Endothelial cell (in vitro differentiated cells): ENCODE data around the gene SNX25. TPM values are rescaled to one million over a fixed set of nuclear protein-coding genes. Genes with fewer than 3 reads are reported as not detected.
"Not testable (repeated sequence)": the region's sequence is repeated elsewhere in the genome, so short reads cannot be mapped to it uniquely, and the experiment has no call there.

Experiments
- DNase-seq: peaks from one replicate; pipeline ENCODE4 v3.0.0; 2021; ENCODE audit warnings: low spot score
- H3K27ac Mint-ChIP-seq: one replicate; pipeline ENCODE4 v1.8.0; 2021; ENCODE audit warnings: mixed read lengths, inconsistent platforms; ENCODE audit not compliant: unreplicated experiment
- H3K27me3 Mint-ChIP-seq: one replicate; pipeline ENCODE4 v1.8.0; 2021; ENCODE audit warnings: mild to moderate bottlenecking, moderate library complexity, mixed read lengths, inconsistent platforms; ENCODE audit not compliant: unreplicated experiment
- H3K36me3 Mint-ChIP-seq: one replicate; pipeline ENCODE4 v1.8.0; 2021; ENCODE audit warnings: mild to moderate bottlenecking, low read depth, mixed read lengths, inconsistent platforms; ENCODE audit not compliant: unreplicated experiment
- H3K4me1 Mint-ChIP-seq: one replicate; pipeline ENCODE4 v1.8.0; 2021; ENCODE audit warnings: mild to moderate bottlenecking, mixed read lengths, inconsistent platforms; ENCODE audit not compliant: unreplicated experiment
- H3K4me3 Mint-ChIP-seq: one replicate; pipeline ENCODE4 v1.8.0; 2021; ENCODE audit warnings: mild to moderate bottlenecking, mixed read lengths, inconsistent platforms; ENCODE audit not compliant: unreplicated experiment
- H3K9me3 Mint-ChIP-seq: one replicate; pipeline ENCODE4 v1.8.0; 2021; ENCODE audit warnings: mixed read lengths, inconsistent platforms; ENCODE audit not compliant: unreplicated experiment
- total RNA-seq: library from RNA; stranded (reverse); fragmentation: NEBNext Ultra II Directional; extraction: Animal tissue kit (Norgen Biotek cat#: 25700); gene quantifications from one replicate; pipeline ENCODE4 v1.2.1, GENCODE V29; 2021; ENCODE audit not compliant: unreplicated experiment
- TF ChIP-seq, protein P1 (sequence below): fragments of 200-600 bp; sonication (generic); IDR thresholded peaks from one replicate; pipeline ENCODE4 v1.5.0; 2021; ENCODE audit warnings: antibody characterized with exemption; ENCODE audit not compliant: unreplicated experiment

Gene SNX25
- total RNA-seq, 1 donor from 2014 or later, result 19.3 TPM

DNA sequence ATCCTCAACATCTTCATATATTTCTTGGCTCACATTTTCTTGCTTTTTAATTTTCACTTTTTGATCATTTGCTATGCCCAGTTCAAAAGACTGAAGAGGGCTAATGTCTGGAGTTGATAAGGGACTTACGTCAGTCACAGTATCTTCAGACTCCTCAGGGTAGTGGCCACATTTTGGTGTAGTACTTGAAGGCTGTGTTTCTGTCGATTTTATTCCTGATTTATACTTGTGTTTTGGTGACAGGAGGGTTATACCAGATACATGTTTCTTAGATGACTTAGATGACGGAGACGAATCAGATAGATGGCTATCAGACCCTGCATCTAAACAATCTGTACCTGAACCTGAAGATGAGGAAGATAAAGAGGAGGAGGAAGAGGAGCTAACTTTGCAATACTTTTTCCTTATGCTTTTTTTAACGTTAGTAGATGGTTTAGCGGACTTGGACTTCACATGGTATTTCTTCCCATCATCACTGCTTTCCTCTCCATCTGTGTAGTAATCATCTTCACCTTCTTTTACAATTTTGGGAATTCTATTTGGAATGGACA is 19.0 kb upstream of the SNX25 start:
- H3K27me3 Mint-ChIP-seq, result no peaks in the 10 kb centered on the region
- H3K4me1 Mint-ChIP-seq, result peaks cover 6% of the 10 kb centered on the region
- no peaks in the 10 kb centered on the region for H3K9me3 Mint-ChIP-seq
- H3K4me3 Mint-ChIP-seq, result no peak overlapping the region
- TF ChIP-seq, protein P1, sequence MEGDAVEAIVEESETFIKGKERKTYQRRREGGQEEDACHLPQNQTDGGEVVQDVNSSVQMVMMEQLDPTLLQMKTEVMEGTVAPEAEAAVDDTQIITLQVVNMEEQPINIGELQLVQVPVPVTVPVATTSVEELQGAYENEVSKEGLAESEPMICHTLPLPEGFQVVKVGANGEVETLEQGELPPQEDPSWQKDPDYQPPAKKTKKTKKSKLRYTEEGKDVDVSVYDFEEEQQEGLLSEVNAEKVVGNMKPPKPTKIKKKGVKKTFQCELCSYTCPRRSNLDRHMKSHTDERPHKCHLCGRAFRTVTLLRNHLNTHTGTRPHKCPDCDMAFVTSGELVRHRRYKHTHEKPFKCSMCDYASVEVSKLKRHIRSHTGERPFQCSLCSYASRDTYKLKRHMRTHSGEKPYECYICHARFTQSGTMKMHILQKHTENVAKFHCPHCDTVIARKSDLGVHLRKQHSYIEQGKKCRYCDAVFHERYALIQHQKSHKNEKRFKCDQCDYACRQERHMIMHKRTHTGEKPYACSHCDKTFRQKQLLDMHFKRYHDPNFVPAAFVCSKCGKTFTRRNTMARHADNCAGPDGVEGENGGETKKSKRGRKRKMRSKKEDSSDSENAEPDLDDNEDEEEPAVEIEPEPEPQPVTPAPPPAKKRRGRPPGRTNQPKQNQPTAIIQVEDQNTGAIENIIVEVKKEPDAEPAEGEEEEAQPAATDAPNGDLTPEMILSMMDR, result no peak
- no peak for DNase-seq
- peaks cover 3% of the 10 kb centered on the region for H3K36me3 Mint-ChIP-seq
- no peak overlapping the region for H3K27ac Mint-ChIP-seq

DNA sequence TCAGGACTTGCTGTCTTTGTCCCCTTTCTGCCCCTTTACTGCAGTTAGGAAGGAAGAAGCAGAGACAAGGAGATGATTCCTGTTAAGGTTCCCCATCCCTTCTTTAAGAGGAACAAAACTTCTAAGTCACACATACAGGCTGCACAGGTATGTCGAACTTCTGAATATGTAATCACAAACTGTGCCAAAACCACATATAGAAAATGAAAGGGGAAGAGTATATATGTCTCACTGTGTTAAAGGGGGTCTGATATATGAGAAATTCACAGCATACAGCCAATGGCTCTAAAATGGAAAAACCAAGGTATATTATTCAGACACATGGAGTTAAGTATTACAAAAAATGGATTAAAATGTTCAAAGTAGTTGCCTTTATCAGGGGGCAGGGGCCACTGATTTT is 17.3 kb upstream of the SNX25 start:
- Mint-ChIP-seq H3K27me3 (no peaks in the 10 kb centered on the region), H3K4me1 (peaks cover 6% of the 10 kb centered on the region), H3K36me3 (peaks cover 3% of the 10 kb centered on the region), H3K9me3 (no peaks in the 10 kb centered on the region), H3K27ac (no peak overlapping the region), H3K4me3 (no peak overlapping the region)
- DNase-seq, result no peak
- TF ChIP-seq, protein P1, result no peak

DNA sequence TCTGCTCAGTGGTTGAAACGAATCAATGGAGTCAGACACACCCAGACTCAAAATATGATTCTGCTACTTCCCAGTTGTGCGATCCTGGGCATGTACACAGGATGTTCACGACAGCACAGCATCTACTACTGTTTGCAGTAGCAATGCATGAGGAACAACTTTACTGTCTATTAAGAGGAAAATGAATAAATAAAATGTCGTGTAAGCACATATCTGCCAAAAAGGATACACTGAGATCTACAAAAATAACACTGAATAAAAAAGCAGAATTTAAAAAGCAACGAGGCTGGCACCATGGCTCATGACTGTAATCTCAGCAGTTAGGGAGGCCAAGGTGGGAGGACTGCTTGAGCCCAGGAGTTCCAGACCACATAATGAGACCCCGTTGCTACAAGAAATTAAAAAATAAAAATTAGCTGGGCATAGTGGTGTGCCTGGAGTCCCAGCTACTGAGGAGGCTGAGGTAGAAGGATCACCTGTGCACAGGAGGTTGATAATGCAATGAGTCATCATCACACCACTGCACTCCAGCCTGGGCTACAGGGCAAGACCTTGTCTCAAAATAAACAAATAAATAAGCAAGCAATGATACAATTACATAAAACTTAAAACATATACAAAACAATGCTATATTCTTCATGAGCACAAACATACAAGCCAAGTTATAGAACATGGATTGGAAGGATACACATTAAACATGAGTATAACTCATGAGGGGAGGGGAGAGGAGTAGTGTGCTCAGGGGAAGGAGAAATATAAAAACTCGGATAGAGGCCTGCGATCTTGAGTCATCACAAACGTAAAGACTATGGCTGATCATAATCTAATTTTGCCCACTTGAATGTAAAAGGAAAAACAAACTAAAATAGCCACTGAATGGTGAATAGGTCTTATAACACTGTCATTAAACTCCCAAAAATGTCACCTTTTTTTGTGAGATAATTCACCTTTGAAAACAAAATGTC is 14.2 kb upstream of the SNX25 start:
- Mint-ChIP-seq H3K4me3 (no peak overlapping the region), H3K36me3 (peaks cover 4% of the 10 kb centered on the region), H3K27me3 (no peaks in the 10 kb centered on the region), H3K4me1 (peaks cover 6% of the 10 kb centered on the region), H3K27ac (no peak overlapping the region), H3K9me3 (no peaks in the 10 kb centered on the region)
- DNase-seq, result no peak
- TF ChIP-seq, protein P1, result no peak

DNA sequence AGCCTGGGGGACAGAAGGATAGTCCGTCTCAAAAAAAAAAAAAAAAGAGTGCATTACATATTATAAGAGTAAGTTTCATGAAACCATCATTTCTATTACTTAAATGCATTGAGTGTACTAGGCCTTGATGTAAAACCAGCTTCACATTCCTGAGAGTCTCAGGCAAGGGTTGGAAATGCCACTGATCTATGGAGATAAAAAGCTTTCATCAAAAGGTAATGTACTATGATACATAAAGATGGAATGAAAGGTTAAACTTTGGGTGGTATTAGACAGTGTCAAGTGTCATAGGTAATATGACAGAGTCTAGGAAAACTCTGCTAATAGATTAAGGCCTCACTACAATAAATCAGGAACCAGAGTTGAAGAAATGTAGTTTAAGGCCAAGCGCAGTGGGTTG is 13.0 kb upstream of the SNX25 start:
- H3K27ac Mint-ChIP-seq, result no peak overlapping the region
- TF ChIP-seq, protein P1, result no peak
- H3K4me3 Mint-ChIP-seq, result no peak overlapping the region
- no peak for DNase-seq
- H3K4me1 Mint-ChIP-seq, result peaks cover 9% of the 10 kb centered on the region
- H3K9me3 Mint-ChIP-seq, result no peaks in the 10 kb centered on the region
- peaks cover 4% of the 10 kb centered on the region for H3K36me3 Mint-ChIP-seq
- no peaks in the 10 kb centered on the region for H3K27me3 Mint-ChIP-seq

DNA sequence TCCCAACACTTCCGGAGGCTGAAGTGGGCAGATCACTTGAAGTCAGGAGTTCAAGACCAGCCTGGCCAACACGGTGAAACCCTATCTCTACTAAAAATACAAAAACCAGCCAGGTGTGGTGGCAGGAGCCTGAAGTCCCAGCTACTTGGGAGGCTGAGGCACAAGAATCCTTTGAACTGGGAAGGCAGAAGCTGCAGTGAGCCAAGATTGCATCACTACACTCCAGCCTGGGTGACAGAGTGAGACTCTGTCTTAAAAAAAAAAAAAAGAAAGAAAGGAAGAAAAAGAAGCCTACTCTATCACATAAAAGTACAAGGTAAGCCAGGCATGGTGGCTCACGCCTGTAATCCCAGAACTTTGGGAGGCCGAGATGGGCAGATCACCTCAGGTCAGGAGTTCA is 11.2 kb upstream of the SNX25 start:
- not testable (repeated sequence) for H3K27me3 Mint-ChIP-seq, H3K36me3 Mint-ChIP-seq, DNase-seq, H3K4me3 Mint-ChIP-seq, H3K9me3 Mint-ChIP-seq, H3K27ac Mint-ChIP-seq
- peaks cover 18% of the 10 kb centered on the region for H3K4me1 Mint-ChIP-seq
